Measurements from ENCODE around the gene ZNF618. TPM values are rescaled to one million over a fixed set of nuclear protein-coding genes. Genes with fewer than 3 reads are reported as not detected.

Gene ZNF618
- total and polyA plus RNA-seq, 2 experiments from 2014 or later: 12.1 to 22.1 TPM

GRCh38 chr9:114006931-114007691, 131.0 kb downstream of the ZNF618 start:
- Histone ChIP-seq H2AFZ (no peak overlapping the region), H3K27me3 (ENCODE audit: insufficient read depth) (no peaks in the 10 kb centered on the region), H3K4me1 (ENCODE audit: insufficient read depth) (peaks cover 10% of the 10 kb centered on the region), H3F3A (replicated peaks; ENCODE audit: low read depth) (no peaks in the 10 kb centered on the region), H3K9me2 (ENCODE audit: insufficient read depth) (no peaks in the 10 kb centered on the region), H4K20me1 (replicated peaks; ENCODE audit: insufficient read depth) (peaks cover 6% of the 10 kb centered on the region; the same call in 1 of the 2 replicates), H3K4me2 (no peak overlapping the region), H3K27ac (ENCODE audit: low read depth) (no peak overlapping the region), H3K36me3 (ENCODE audit: insufficient read depth) (no peaks in the 10 kb centered on the region), H3K79me2 (replicated peaks; ENCODE audit: insufficient read depth) (no peaks in the 10 kb centered on the region), H3K4me3 (no peak overlapping the region)
- Mint-ChIP-seq H3K27ac (no peak overlapping the region), H3K36me3 (ENCODE audit: low read depth) (peaks cover 27% of the 10 kb centered on the region; the same call in 2 of the 3 replicates), H3K9me3 (no peaks in the 10 kb centered on the region), H3K4me1 (peaks cover 10% of the 10 kb centered on the region), H3K27me3 (ENCODE audit: insufficient read depth, low read depth, poor library complexity) (peaks cover 4% of the 10 kb centered on the region), H3K4me3 (no peak overlapping the region)
- no peak for ATAC-seq
- TF ChIP-seq CREB1 (CRISPR knock-in tag; IDR thresholded peaks at IDR 0.05; ENCODE audit: low read depth) (no peak), EZH2 (IDR thresholded peaks at IDR 0.05; ENCODE audit: low read depth, unreplicated experiment) (no peak), REST (IDR thresholded peaks at IDR 0.05; ENCODE audit: unreplicated experiment) (no peak), ETS1 (IDR thresholded peaks at IDR 0.05) (no peak), NANOG (IDR thresholded peaks at IDR 0.05; ENCODE audit: borderline replicate concordance) (no peak), STAT1 (IDR thresholded peaks at IDR 0.05; ENCODE audit: unreplicated experiment) (no peak), JUNB (IDR thresholded peaks at IDR 0.05; ENCODE audit: unreplicated experiment) (no peak), ZNF114 (CRISPR knock-in tag; IDR thresholded peaks at IDR 0.05) (no peak), POLR2AphosphoS5 (IDR thresholded peaks at IDR 0.05; ENCODE audit: low read depth) (no peak), ZNF331 (CRISPR knock-in tag; IDR thresholded peaks at IDR 0.05; ENCODE audit: low read depth) (no peak), EZH2phosphoT487 (IDR thresholded peaks at IDR 0.05; ENCODE audit: unreplicated experiment) (no peak)
- TF ChIP-seq, protein P1, sequence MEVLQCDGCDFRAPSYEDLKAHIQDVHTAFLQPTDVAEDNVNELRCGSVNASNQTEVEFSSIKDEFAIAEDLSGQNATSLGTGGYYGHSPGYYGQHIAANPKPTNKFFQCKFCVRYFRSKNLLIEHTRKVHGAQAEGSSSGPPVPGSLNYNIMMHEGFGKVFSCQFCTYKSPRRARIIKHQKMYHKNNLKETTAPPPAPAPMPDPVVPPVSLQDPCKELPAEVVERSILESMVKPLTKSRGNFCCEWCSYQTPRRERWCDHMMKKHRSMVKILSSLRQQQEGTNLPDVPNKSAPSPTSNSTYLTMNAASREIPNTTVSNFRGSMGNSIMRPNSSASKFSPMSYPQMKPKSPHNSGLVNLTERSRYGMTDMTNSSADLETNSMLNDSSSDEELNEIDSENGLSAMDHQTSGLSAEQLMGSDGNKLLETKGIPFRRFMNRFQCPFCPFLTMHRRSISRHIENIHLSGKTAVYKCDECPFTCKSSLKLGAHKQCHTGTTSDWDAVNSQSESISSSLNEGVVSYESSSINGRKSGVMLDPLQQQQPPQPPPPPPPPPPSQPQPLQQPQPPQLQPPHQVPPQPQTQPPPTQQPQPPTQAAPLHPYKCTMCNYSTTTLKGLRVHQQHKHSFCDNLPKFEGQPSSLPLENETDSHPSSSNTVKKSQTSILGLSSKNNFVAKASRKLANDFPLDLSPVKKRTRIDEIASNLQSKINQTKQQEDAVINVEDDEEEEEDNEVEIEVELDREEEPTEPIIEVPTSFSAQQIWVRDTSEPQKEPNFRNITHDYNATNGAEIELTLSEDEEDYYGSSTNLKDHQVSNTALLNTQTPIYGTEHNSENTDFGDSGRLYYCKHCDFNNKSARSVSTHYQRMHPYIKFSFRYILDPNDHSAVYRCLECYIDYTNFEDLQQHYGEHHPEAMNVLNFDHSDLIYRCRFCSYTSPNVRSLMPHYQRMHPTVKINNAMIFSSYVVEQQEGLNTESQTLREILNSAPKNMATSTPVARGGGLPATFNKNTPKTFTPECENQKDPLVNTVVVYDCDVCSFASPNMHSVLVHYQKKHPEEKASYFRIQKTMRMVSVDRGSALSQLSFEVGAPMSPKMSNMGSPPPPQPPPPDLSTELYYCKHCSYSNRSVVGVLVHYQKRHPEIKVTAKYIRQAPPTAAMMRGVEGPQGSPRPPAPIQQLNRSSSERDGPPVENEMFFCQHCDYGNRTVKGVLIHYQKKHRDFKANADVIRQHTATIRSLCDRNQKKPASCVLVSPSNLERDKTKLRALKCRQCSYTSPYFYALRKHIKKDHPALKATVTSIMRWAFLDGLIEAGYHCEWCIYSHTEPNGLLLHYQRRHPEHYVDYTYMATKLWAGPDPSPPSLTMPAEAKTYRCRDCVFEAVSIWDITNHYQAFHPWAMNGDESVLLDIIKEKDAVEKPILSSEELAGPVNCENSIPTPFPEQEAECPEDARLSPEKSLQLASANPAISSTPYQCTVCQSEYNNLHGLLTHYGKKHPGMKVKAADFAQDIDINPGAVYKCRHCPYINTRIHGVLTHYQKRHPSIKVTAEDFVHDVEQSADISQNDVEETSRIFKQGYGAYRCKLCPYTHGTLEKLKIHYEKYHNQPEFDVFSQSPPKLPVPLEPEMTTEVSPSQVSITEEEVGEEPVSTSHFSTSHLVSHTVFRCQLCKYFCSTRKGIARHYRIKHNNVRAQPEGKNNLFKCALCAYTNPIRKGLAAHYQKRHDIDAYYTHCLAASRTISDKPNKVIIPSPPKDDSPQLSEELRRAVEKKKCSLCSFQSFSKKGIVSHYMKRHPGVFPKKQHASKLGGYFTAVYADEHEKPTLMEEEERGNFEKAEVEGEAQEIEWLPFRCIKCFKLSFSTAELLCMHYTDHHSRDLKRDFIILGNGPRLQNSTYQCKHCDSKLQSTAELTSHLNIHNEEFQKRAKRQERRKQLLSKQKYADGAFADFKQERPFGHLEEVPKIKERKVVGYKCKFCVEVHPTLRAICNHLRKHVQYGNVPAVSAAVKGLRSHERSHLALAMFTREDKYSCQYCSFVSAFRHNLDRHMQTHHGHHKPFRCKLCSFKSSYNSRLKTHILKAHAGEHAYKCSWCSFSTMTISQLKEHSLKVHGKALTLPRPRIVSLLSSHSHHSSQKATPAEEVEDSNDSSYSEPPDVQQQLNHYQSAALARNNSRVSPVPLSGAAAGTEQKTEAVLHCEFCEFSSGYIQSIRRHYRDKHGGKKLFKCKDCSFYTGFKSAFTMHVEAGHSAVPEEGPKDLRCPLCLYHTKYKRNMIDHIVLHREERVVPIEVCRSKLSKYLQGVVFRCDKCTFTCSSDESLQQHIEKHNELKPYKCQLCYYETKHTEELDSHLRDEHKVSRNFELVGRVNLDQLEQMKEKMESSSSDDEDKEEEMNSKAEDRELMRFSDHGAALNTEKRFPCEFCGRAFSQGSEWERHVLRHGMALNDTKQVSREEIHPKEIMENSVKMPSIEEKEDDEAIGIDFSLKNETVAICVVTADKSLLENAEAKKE (CRISPR knock-in tag; IDR thresholded peaks at IDR 0.05): no peak
- TF ChIP-seq, protein P2, sequence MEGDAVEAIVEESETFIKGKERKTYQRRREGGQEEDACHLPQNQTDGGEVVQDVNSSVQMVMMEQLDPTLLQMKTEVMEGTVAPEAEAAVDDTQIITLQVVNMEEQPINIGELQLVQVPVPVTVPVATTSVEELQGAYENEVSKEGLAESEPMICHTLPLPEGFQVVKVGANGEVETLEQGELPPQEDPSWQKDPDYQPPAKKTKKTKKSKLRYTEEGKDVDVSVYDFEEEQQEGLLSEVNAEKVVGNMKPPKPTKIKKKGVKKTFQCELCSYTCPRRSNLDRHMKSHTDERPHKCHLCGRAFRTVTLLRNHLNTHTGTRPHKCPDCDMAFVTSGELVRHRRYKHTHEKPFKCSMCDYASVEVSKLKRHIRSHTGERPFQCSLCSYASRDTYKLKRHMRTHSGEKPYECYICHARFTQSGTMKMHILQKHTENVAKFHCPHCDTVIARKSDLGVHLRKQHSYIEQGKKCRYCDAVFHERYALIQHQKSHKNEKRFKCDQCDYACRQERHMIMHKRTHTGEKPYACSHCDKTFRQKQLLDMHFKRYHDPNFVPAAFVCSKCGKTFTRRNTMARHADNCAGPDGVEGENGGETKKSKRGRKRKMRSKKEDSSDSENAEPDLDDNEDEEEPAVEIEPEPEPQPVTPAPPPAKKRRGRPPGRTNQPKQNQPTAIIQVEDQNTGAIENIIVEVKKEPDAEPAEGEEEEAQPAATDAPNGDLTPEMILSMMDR (conservative IDR thresholded peaks at IDR 0.05; ENCODE audit: low read depth in 2 of 2): no peak
- DNase-seq (ENCODE audit: low spot score): no peak
